Progenitor cell of endocrine pancreas (in vitro differentiated cells): ENCODE results near the gene RIC8B. TPM values are rescaled to one million over a fixed set of nuclear protein-coding genes. Genes with fewer than 3 reads are reported as not detected.

Experiments
- DNase-seq: peaks from one replicate; pipeline ENCODE4 v3.0.0; 2021; ENCODE audit warnings: low spot score; ENCODE audit not compliant: unreplicated experiment
- H3K27ac Mint-ChIP-seq: 2 replicates; pipeline ENCODE4 v1.8.0; 2021; ENCODE audit warnings: mild to moderate bottlenecking, moderate library complexity, mixed read lengths
- H3K27me3 Mint-ChIP-seq: 2 replicates; pipeline ENCODE4 v1.8.0; 2021; ENCODE audit warnings: mixed read lengths
- H3K36me3 Mint-ChIP-seq: 2 replicates; pipeline ENCODE4 v1.8.0; 2022; ENCODE audit warnings: mixed read lengths; ENCODE audit not compliant: insufficient read depth
- H3K4me1 Mint-ChIP-seq: 2 replicates; pipeline ENCODE4 v1.8.0; 2021; ENCODE audit warnings: low read depth, mixed read lengths
- H3K4me3 Mint-ChIP-seq: 2 replicates; pipeline ENCODE4 v1.8.0; 2021; ENCODE audit warnings: low read depth, mild to moderate bottlenecking, moderate library complexity, mixed read lengths
- H3K9me3 Mint-ChIP-seq: 2 replicates; pipeline ENCODE4 v1.8.0; 2021; ENCODE audit warnings: low read depth, mixed read lengths
- CTCF ChIP-seq: fragments of 200-600 bp; sonication (generic); IDR thresholded peaks from one replicate; pipeline ENCODE4 v1.5.0; 2021; ENCODE audit warnings: antibody characterized with exemption, mild to moderate bottlenecking; ENCODE audit not compliant: unreplicated experiment
- total RNA-seq: library from RNA; stranded (reverse); gene quantifications from 2 replicates; pipeline ENCODE4 v1.2.1, GENCODE V29; 2021

RIC8B gene
- total RNA-seq, 1 donor from 2014 or later = 24.7 TPM

- Mint-ChIP-seq H3K4me1 (peaks cover 6% of the 10 kb centered on the region), H3K36me3 (peaks cover 17% of the 10 kb centered on the region), H3K27ac (no peak overlapping the region), H3K27me3 (no peaks in the 10 kb centered on the region), H3K9me3 (no peaks in the 10 kb centered on the region), H3K4me3 (no peak overlapping the region)
- no peak for TF ChIP-seq CTCF
- no peak for DNase-seq
Measured at GRCh38 chr12:106867651-106868050, 93.2 kb downstream of the RIC8B start.

- peaks cover 17% of the 10 kb centered on the region for H3K36me3 Mint-ChIP-seq
- DNase-seq = no peak
- H3K27me3 Mint-ChIP-seq = no peaks in the 10 kb centered on the region
- H3K4me3 Mint-ChIP-seq = no peak overlapping the region
- TF ChIP-seq CTCF = no peak
- no peaks in the 10 kb centered on the region for H3K9me3 Mint-ChIP-seq
- H3K4me1 Mint-ChIP-seq = peaks cover 6% of the 10 kb centered on the region
- no peak overlapping the region for H3K27ac Mint-ChIP-seq
Measured at GRCh38 chr12:106868982-106869700, 94.7 kb downstream of the RIC8B start.

- no peak for TF ChIP-seq CTCF
- H3K27ac Mint-ChIP-seq = no peak overlapping the region
- H3K4me3 Mint-ChIP-seq = no peak overlapping the region
- no peak for DNase-seq
- H3K27me3 Mint-ChIP-seq = no peaks in the 10 kb centered on the region
- peaks cover 16% of the 10 kb centered on the region for H3K36me3 Mint-ChIP-seq
- peaks cover 6% of the 10 kb centered on the region for H3K4me1 Mint-ChIP-seq
- H3K9me3 Mint-ChIP-seq = no peaks in the 10 kb centered on the region
Measured at GRCh38 chr12:106870116-106870515, 95.6 kb downstream of the RIC8B start.

DNA sequence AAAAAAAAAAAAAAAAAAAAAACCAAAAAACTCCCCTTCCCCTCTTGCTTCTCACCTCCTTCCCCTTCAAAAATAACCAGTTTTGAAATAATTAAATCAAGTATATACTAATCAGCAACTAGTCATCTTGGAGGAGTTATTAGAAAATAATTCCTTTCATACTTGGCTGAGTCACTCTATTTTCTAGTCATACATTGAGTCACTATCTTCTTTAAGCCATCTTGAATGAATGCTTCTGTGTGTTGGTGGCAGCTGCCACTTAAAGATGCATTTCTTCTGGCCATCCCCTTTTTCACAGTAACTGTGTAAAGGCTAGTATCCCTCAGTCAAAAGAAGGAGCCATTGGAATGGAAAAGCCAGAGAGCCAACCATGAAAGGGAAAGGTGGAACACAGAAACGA, 97.0 kb downstream of the RIC8B start:
- Mint-ChIP-seq H3K27ac (no peak overlapping the region), H3K27me3 (no peaks in the 10 kb centered on the region), H3K9me3 (no peaks in the 10 kb centered on the region), H3K4me1 (peaks cover 6% of the 10 kb centered on the region), H3K4me3 (no peak overlapping the region), H3K36me3 (peaks cover 13% of the 10 kb centered on the region)
- no peak for DNase-seq
- TF ChIP-seq CTCF = no peak

GRCh38 chr12:106873983-106874382, 99.5 kb downstream of the RIC8B start:
- H3K4me1 Mint-ChIP-seq = peaks cover 20% of the 10 kb centered on the region
- peaks cover 10% of the 10 kb centered on the region for H3K36me3 Mint-ChIP-seq
- H3K9me3 Mint-ChIP-seq = no peaks in the 10 kb centered on the region
- DNase-seq = no peak
- H3K27me3 Mint-ChIP-seq = no peaks in the 10 kb centered on the region
- H3K27ac Mint-ChIP-seq = no peak overlapping the region
- H3K4me3 Mint-ChIP-seq = no peak overlapping the region
- TF ChIP-seq CTCF = no peak
